PC-9 (cell line): ENCODE results near the gene MAP3K5. TPM values are rescaled to one million over a fixed set of nuclear protein-coding genes. Genes with fewer than 3 reads are reported as not detected.

Source experiments
- BruUV-seq: library from RNA; stranded (reverse); fragments of 400-500 nt; replicated peaks from 2 replicates; lab custom pipeline; 2021; lab: Mats Ljungman, UMichigan
- CTCF ChIA-PET: fragments of 300-600 bp; sonication (Branson Sonifier 250); formaldehyde crosslinking; loops from one replicate; lab custom pipeline; 2022; ENCODE audit warnings: antibody characterized with exemption; lab: Charles Lee
- POLR2A ChIA-PET: fragments of 300-600 bp; sonication (Branson Sonifier 250); formaldehyde crosslinking; loops from one replicate; lab custom pipeline; 2022; ENCODE audit warnings: antibody characterized with exemption; ENCODE audit not compliant: unreplicated experiment; lab: Charles Lee
- DNase-seq, 2 experiments: peaks; one replicate each; pipeline versions ENCODE4 v3.0.0 to v3.0.0-alpha.2; 2015 to 2022; ENCODE audit warnings: mixed read lengths in 1 of 2
- H2AFZ ChIP-seq: fragments of 200-600 bp; sonication (generic); 2 replicates; pipeline ENCODE4 v1.8.1; 2017; ENCODE audit warnings: antibody characterized with exemption
- H3F3A ChIP-seq: fragments of 200-600 bp; sonication (generic); 2 replicates; pipeline ENCODE4 v1.8.1; 2017; ENCODE audit warnings: antibody characterized with exemption, mild to moderate bottlenecking, low read depth; ENCODE audit not compliant: insufficient read depth
- H3K27ac ChIP-seq: fragments of 200-600 bp; sonication (generic); 2 replicates; pipeline ENCODE4 v1.6.1; 2016; ENCODE audit warnings: mixed run types
- H3K27me3 ChIP-seq: fragments of 200-600 bp; sonication (generic); 2 replicates; pipeline ENCODE4 v1.6.1; 2016; ENCODE audit warnings: low read depth, mixed run types; ENCODE audit not compliant: insufficient read depth
- H3K36me3 ChIP-seq: fragments of 200-600 bp; sonication (generic); 2 replicates; pipeline ENCODE4 v1.6.1; 2016; ENCODE audit warnings: low read depth, mixed run types
- H3K4me1 ChIP-seq: fragments of 200-600 bp; sonication (generic); replicated peaks from 2 replicates; pipeline ENCODE4 v1.6.1; 2016; ENCODE audit warnings: mixed run types; ENCODE audit not compliant: insufficient read depth
- H3K4me2 ChIP-seq: fragments of 200-600 bp; sonication (generic); 2 replicates; pipeline ENCODE4 v1.6.1; 2017; ENCODE audit warnings: mixed run types
- H3K4me3 ChIP-seq: fragments of 200-600 bp; sonication (generic); 2 replicates; pipeline ENCODE4 v1.6.1; 2016; ENCODE audit warnings: mixed run types
- H3K79me2 ChIP-seq: fragments of 200-600 bp; sonication (generic); 2 replicates; pipeline ENCODE4 v1.6.1; 2017; ENCODE audit warnings: low read depth, mixed run types
- H3K9me2 ChIP-seq: fragments of 200-600 bp; sonication (generic); 2 replicates; pipeline ENCODE4 v1.8.1; 2017; ENCODE audit warnings: mild to moderate bottlenecking; ENCODE audit not compliant: insufficient read depth
- H3K9me3 ChIP-seq: fragments of 200-600 bp; sonication (generic); 2 replicates; pipeline ENCODE4 v1.8.1; 2016; ENCODE audit warnings: low read depth; ENCODE audit not compliant: insufficient read depth
- H4K20me1 ChIP-seq: fragments of 200-600 bp; sonication (generic); 2 replicates; pipeline ENCODE4 v1.8.1; 2017; ENCODE audit not compliant: insufficient read depth
- EZH2 ChIP-seq: fragments of 200-600 bp; sonication (generic); IDR thresholded peaks from 2 replicates; pipeline ENCODE4 v1.8.0; 2017; ENCODE audit warnings: antibody characterized with exemption, low read depth
- intact Hi-C: fragments of 100-400 bp; cut with micrococcal nuclease; formaldehyde crosslinking; loops from one replicate; pipeline ENCODE4 v1.10.0; 2022; ENCODE audit not compliant: unreplicated experiment
- total RNA-seq: library from RNA; stranded (reverse); gene quantifications from 2 replicates; pipeline ENCODE4 v1.2.3, GENCODE V29; 2021
- TF ChIP-seq, protein P1 (sequence below): fragments of 200-600 bp; sonication (generic); conservative IDR thresholded peaks from 2 replicates; pipeline ENCODE4 v1.6.1; 2017; ENCODE audit warnings: mixed run types, antibody characterized with exemption, mild to moderate bottlenecking, moderate library complexity

The MAP3K5 gene
- total RNA-seq, 1 experiment from 2014 or later, result 10.9 TPM

DNA sequence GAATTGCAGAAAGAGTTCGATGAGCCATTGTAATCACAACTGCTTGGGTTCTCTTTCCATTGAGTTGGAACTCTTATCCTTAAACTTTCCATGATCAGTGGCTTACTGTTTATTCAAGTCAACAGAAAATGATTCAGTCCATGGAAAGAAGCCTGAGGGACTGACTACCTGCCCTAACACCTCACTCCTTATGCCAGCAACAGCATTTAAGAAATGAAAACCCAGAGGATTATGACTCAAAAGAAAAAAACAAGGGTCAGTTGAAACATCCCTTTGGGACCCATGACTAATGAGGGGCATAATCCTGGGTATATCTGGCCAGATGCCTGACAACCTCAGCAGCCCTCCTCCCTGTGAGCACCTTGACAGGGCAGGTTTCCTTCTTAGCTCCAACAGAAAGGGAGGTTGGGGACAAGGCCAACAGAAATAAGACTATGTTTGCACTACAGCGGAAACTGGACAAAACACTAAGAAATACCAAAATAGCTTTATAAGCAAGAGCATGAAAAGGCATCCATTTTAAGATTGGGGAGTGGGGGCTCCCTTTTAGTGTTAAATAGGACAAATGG, 106.7 kb downstream of the MAP3K5 start:
- no peak overlapping the region for H3K4me3 ChIP-seq
- H3K36me3 ChIP-seq, result no peaks in the 10 kb centered on the region; the same call in 1 of the 2 replicates
- H3K9me3 ChIP-seq, result peaks cover 4% of the 10 kb centered on the region; the same call in 1 of the 2 replicates
- TF ChIP-seq EZH2, result no peak
- TF ChIP-seq, protein P1, sequence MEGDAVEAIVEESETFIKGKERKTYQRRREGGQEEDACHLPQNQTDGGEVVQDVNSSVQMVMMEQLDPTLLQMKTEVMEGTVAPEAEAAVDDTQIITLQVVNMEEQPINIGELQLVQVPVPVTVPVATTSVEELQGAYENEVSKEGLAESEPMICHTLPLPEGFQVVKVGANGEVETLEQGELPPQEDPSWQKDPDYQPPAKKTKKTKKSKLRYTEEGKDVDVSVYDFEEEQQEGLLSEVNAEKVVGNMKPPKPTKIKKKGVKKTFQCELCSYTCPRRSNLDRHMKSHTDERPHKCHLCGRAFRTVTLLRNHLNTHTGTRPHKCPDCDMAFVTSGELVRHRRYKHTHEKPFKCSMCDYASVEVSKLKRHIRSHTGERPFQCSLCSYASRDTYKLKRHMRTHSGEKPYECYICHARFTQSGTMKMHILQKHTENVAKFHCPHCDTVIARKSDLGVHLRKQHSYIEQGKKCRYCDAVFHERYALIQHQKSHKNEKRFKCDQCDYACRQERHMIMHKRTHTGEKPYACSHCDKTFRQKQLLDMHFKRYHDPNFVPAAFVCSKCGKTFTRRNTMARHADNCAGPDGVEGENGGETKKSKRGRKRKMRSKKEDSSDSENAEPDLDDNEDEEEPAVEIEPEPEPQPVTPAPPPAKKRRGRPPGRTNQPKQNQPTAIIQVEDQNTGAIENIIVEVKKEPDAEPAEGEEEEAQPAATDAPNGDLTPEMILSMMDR, result no peak
- no peaks in the 10 kb centered on the region for H3K9me2 ChIP-seq
- H2AFZ ChIP-seq, result no peak overlapping the region
- POLR2A ChIA-PET, result no interaction called here
- no peaks in the 10 kb centered on the region for H3K27me3 ChIP-seq
- intact Hi-C loops, result loop anchor here (2.0 kb wide), 1 partner anchor 15 kb away; no protein-coding TSS in a partner anchor
- BruUV-seq, result no TSS peak
- H3K79me2 ChIP-seq, result peaks cover 7% of the 10 kb centered on the region; the same call in 1 of the 2 replicates
- H3F3A ChIP-seq, result peaks cover 11% of the 10 kb centered on the region
- peak overlapping the region; percentile 43 for H3K27ac ChIP-seq
- peaks cover 19% of the 10 kb centered on the region for H3K4me1 ChIP-seq
- CTCF ChIA-PET, result interaction anchor here (0.7 kb wide), 1 partner anchor 19 kb away, joined by 3 read pairs; no protein-coding TSS in a partner anchor
- DNase-seq, result peak; percentile 20 to 82
- H3K4me2 ChIP-seq, result peak overlapping the region; percentile 12; the same call in 1 of the 2 replicates
- no peaks in the 10 kb centered on the region for H4K20me1 ChIP-seq

DNA sequence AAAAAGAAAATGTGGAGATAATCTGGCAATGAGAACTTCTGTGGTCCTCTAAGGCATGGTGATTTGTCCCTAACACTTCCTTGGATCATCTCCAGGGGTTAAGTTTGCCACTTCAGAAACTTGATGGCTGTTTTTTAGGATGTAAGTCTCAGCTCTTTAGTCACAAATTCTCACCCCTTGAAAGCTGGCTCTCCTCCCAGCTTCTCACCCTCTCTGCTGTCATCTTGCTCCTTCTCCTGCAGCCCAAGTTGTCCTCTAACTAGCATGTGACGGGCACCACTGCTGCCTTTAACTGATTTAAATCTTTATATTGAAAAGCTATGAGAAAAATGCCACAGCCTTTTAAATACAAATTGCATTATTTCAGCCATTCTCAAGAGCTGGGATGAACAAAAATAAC, 107.8 kb downstream of the MAP3K5 start:
- intact Hi-C loops, result loop anchor here (2.0 kb wide), 1 partner anchor 16 kb away; no protein-coding TSS in a partner anchor
- Histone ChIP-seq H3K9me3 (peaks cover 4% of the 10 kb centered on the region; the same call in 1 of the 2 replicates), H3K4me1 (peaks cover 28% of the 10 kb centered on the region), H3F3A (peaks cover 12% of the 10 kb centered on the region), H3K36me3 (no peaks in the 10 kb centered on the region; the same call in 1 of the 2 replicates), H3K9me2 (no peaks in the 10 kb centered on the region), H4K20me1 (no peaks in the 10 kb centered on the region), H3K79me2 (peaks cover 9% of the 10 kb centered on the region; the same call in 1 of the 2 replicates), H2AFZ (no peak overlapping the region), H3K4me3 (no peak overlapping the region), H3K27me3 (no peaks in the 10 kb centered on the region), H3K27ac (no peak overlapping the region), H3K4me2 (no peak overlapping the region)
- CTCF ChIA-PET, result no interaction called here
- POLR2A ChIA-PET, result no interaction called here
- TF ChIP-seq EZH2, result no peak
- TF ChIP-seq, protein P1, result no peak
- no peak for DNase-seq
- no TSS peak for BruUV-seq

DNA sequence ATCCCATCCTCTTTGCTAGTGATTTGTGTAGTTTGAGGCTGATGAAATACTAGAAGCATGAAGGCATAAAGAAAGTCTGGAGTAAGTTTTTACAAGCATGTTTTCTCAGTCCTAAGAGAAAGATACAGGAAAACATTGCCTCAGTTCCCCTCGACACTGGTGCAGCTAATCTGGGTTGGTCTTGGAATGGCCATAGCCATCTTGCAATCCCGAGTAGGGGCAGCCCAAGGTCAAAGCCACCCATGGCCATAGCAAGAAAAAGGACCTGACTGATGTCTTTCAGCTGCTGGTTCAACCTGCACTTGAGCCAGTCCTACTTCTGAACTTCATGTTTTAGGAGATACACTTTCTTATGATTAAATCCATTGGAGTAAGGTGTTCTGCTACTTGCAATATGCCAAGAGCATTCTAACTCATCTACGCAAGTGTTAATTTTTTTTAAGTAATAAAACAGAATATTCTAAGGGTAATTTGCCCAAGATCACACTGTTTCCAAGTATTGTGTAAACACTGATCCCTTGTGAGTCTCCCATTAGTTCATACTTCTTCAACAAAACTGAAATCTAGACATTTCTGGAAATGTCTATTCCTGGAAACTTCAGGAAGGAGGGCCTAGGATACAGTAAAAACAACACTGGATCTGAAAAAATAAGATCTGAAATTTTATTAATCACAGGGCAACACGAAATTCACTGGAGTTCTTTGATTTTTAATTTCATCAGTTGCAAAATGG, 108.9 kb downstream of the MAP3K5 start:
- Histone ChIP-seq H3K4me2 (no peak overlapping the region), H3K79me2 (peaks cover 13% of the 10 kb centered on the region), H2AFZ (no peak overlapping the region), H4K20me1 (no peaks in the 10 kb centered on the region), H3K9me2 (no peaks in the 10 kb centered on the region), H3K4me1 (peaks cover 39% of the 10 kb centered on the region), H3K4me3 (no peak overlapping the region), H3K27me3 (no peaks in the 10 kb centered on the region), H3K36me3 (no peaks in the 10 kb centered on the region; the same call in 1 of the 2 replicates), H3F3A (peaks cover 23% of the 10 kb centered on the region), H3K27ac (no peak overlapping the region), H3K9me3 (peaks cover 4% of the 10 kb centered on the region; the same call in 1 of the 2 replicates)
- ChIA-PET CTCF (no interaction called here), POLR2A (no interaction called here)
- DNase-seq, result no peak
- intact Hi-C loops, result no loop called here
- no peak for TF ChIP-seq EZH2
- TF ChIP-seq, protein P1, result no peak
- no TSS peak for BruUV-seq
